PC-9 (cell line): ENCODE results near the gene ATAD2B.

Source experiments
- CTCF ChIP-seq: fragments of 200-600 bp; sonication (generic); conservative IDR thresholded peaks from 2 replicates; pipeline ENCODE4 v1.6.1; 2017; ENCODE audit warnings: mixed run types, antibody characterized with exemption, mild to moderate bottlenecking, moderate library complexity
- EZH2 ChIP-seq: fragments of 200-600 bp; sonication (generic); IDR thresholded peaks from 2 replicates; pipeline ENCODE4 v1.8.0; 2017; ENCODE audit warnings: antibody characterized with exemption, low read depth

GRCh38 chr2:23905155-23905554 is 21.8 kb downstream of the ATAD2B start:
- no peak for TF ChIP-seq EZH2
- no peak for TF ChIP-seq CTCF
